NOMO-1 treated with DMSO at 0.1 percent for 48 hours (cell line): ENCODE results near the gene LYZL4.

Experiments used
- DNase-seq: peaks from one replicate; lab custom pipeline; 2025; ENCODE audit not compliant: unreplicated experiment; lab: John Stamatoyannopoulos, UW

Gene LYZL4

GRCh38 chr3:42375121-42375800, 35.1 kb downstream of the LYZL4 start:
- peak; percentile 86 for DNase-seq

DNA sequence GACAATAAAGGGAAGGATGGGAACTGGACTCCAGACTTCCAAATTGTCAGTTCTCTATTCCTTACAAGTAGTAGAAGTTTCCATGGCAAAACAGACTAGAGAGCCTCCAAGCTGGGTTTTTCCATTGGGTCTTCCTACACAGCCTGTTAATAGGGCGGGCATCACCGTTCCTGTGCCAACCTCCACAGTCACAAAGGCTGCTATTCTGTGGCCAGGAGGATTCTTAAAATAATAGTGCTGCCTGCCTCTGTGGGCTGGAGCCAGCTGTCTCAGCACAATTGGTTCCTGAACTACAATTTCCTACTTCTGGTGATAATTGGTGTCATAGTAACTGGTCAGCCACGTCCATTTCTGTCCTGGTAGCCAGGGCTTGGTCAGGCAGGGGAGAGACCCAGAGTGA, 38.6 kb downstream of the LYZL4 start:
- DNase-seq, result no peak

DNA sequence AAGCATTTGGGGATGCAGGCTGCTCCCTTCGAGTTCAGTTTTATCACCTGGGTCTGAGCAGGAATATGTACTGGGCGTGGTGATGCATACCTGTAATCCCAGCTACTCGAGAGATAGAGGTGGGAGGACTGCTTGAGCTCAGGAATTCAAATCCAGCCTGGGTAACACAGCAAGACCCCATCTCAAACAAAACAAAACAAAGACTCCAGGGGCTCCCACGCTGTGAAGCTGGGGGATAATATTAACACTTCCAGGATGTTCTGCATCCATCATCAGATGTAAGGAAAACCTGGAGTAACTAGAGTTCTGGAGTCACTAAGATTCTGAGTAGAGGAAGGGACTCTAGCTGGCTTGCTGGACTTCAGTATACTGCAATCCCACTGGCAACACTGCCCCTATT, 40.6 kb downstream of the LYZL4 start:
- DNase-seq, result no peak

DNA sequence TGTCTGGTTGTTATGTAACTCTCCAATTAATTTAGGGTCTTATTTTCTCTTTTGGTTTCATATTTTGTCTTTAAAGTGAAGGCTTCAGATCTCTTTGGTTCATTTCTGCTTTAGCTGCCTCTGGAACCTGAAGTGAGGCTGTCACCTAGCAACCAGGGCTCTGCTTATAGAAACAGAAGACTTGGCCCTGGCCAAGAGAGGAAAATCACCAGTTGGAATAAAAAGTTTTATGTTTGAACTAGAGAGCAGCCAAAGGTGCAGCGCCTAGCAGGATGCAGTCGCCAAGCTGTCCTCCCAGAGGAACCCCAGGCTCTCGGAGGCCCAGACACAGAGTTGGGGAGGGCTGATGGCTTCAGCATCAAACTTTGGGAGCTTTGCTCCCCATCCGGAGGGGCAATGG, 41.1 kb downstream of the LYZL4 start:
- DNase-seq, result peak; percentile 65

- DNase-seq, result no peak
Measured at GRCh38 chr3:42368861-42369260, 41.5 kb downstream of the LYZL4 start.

GRCh38 chr3:42367903-42368302, 42.5 kb downstream of the LYZL4 start:
- no peak for DNase-seq

- no peak for DNase-seq
Measured at GRCh38 chr3:42366550-42366949, 43.9 kb downstream of the LYZL4 start.

GRCh38 chr3:42357335-42357734, 53.1 kb downstream of the LYZL4 start:
- DNase-seq, result no peak

- no peak for DNase-seq
Measured at GRCh38 chr3:42355612-42356011, 54.8 kb downstream of the LYZL4 start.

DNA sequence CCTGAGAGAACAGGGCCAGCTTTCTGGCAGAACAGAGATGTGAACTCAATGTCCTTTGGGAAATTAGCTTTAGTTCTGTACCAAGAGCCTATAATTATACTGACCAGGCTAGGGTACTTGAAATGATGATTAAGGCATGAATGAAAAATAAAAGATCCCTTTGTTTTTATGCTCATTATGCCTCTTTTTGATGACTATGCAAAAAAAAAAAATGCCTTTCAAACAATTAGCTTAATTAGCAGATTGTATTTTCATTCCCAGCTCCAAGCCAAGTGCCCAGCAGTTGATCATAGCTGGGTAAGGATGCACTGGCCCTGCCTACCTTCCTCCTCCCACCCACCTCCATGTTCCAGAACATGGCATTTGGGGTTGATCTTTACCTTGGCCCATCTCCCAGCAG, 56.8 kb downstream of the LYZL4 start:
- no peak for DNase-seq

- DNase-seq, result no peak
Measured at GRCh38 chr3:42351207-42351606, 59.2 kb downstream of the LYZL4 start.

GRCh38 chr3:42349765-42350594, 60.4 kb downstream of the LYZL4 start:
- no peak for DNase-seq

GRCh38 chr3:42347928-42348327, 62.5 kb downstream of the LYZL4 start:
- DNase-seq, result no peak
